HG03064 (cell line): ENCODE data around the gene RPS2.
"Not testable (repeated sequence)": the region's sequence is repeated elsewhere in the genome, so short reads cannot be mapped to it uniquely, and the experiment has no call there.

ENCODE experiments used
- ATAC-seq: cut with Tn5 transposase; IDR thresholded peaks from one replicate; pipeline ENCODE4 v1.9.1; 2021; ENCODE audit warnings: low read depth; ENCODE audit not compliant: unreplicated experiment

RPS2 gene

DNA sequence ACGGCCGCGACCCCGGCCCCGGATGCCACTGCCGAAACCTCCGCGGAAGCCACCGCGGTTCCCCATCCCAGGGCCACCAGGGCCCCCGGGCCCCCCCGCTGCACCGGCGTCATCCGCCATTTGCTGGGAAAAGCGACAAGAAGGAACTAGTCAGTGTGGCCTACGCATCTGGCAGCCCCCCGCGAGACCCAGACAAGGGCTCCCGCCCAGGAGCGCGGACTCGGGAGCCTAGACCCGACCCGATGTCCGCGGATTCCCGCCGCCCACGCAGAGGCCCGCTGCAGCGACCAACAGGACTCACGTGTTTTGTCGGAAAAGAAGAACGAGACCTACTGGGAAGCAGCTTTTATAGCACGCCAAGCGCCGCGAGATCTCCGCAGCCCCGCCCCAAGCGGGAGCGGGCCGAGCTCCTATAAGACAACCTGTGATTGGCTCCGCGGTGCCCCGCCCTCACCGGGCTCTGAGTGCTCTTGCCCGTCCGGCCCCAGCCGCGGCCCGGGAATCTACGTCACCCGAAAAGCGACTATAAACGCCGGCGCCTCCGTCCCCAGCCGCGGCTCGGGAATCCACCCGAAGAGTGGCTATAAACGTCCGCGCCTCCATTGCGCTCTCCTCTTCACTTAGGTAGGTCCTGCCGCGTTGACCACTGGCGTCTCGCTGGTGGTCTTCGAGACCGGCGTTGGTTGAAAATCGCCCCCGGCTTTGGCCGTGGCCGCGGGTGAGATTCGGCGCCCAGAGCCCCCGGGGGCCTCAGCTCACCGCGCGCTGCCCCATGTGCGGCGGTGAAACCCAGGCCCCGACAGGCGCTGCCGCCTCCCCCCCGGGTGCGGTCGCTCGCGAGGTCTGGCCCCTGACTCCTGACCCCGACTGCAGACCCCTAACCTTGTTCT is at the start of gene RPS2:
RPS2 (minus strand) TSS at position 321 of the 890 bp plus-strand sequence; CDS start at position 120, 201 bp downstream.
- ATAC-seq: peak; percentile 68

DNA sequence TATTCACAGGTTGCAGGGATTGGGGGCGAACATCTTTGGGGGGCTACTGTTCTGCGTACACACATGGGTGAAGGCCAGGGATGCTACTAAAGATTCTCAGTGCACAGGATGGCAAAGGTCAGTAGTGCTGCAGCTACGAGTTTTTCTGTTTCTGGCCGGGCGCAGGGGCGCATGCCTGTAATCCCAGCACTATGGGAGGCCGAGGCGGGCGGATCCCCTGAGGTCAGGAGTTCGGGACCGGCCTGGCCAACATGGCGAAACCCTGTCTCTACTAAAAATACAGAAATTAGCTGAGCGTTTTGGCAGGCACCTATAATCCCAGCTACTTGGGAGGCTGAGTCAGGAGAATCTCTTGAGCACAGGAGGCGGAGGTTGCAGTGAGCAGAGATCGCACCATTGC is 48.9 kb upstream of the RPS2 start:
- ATAC-seq: no peak

GRCh38 chr16:2011726-2012125 is 47.1 kb upstream of the RPS2 start:
- ATAC-seq: not testable (repeated sequence)

DNA sequence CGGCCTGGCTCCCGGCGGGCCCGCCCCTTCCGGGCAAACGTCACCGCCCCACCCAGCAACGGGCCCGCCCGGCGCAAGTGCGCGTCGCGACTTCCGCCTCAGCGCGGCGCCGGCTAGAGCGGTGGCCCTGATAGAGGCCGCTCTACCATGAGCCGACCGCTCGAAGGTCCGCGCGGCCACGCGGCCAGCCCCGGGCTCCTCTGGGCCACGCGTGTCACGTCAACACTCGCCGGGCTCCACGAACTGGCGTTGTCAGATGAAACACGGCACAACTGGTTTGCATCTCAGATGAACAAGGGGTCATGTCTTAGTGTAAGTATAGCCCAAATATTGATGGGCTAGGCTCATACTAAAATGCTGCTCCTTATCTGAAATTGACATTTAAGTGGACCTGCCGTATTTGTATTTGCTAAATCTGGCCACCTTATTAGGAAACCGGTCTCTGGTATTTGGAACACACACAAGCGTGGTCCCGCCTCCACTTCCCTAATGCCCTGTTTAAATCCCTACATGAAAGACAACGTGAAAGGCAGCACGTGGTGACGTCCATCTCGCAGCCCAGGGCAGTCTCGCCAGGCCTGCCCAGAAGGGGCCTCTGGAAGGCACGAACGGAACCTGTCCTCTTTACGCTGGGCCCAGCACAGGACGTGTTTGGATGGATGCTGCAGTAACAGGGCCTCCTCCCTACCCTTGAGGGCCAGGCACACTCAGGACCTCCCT is 45.3 kb upstream of the RPS2 start, which contains the start of gene ZNF598:
ZNF598 (minus strand) TSS at position 31 of the 720 bp plus-strand sequence.
- ATAC-seq: peak; percentile 74

GRCh38 chr16:2009164-2009711 is 44.6 kb upstream of the RPS2 start:
- peak; percentile 35 for ATAC-seq

- ATAC-seq: no peak
These were observed 44.1 kb upstream of the RPS2 start for GRCh38 chr16:2008631-2009163.

DNA sequence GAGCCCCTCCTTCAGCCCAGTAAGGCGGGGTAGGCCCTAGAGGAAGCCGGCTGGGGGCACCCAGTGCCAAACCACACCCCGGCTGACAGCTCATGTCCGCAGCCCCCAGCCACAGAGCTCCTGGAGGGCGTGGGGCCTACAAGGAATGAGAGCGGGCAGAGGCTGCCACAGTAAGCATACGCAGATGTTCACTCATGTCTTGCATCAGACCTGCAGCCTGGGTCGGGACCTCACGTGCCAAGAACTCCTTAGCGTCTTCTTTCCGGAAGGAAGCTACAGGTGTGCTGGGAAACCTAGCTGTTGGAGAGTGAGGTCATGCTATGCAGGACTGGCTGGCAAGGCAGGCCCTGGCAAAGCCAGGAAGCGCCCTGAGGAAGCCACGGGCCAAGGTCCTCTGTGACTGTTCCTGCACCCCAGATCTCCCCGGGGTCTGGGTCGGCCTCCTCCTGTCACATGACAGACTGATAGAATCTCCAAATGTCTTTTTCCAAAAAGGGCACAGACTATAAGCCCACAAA is 43.4 kb upstream of the RPS2 start:
- ATAC-seq: no peak

- no peak for ATAC-seq
These were observed 42.6 kb upstream of the RPS2 start for GRCh38 chr16:2007081-2007836.

DNA sequence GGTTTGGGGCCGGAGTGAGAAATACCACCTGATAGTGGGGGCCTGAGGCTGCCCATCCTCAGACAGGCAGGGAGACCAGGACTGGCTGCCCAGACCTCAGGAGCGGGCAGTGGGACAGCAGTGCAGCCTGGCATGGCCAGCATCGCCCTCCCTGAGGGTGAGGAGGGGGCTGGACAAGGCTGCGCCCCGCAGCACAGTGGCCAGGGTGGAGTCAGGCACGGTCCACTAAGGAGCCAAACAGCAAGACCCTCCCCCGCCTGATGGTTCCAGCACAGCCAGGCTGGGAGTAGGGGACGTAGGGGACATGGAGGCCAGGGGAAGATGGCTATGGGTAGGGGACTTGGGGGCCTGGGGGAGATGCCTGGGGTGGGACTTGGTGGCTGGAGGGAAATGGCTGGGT is 41.7 kb upstream of the RPS2 start:
- ATAC-seq: no peak

DNA sequence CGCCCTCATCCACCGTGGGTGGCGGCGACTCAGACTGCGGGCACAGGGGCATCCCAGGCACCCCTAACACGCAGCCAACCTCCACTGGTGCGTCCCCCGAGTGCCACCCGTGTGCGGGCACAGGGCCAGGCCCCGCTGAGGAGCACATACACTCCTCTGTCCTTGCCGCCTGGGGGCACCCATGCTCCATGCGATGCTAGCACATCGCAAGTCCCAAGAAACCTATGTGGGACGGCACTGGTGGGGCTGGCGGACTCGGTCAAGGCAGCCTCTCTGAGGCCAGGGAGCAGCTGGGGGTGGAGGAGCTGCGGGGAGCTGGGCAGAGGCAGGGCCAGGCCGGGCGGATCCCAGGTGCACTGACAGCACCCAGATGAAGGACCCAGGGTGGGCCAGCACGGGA is 41.0 kb upstream of the RPS2 start:
- ATAC-seq: no peak

GRCh38 chr16:2004795-2005517 is 40.3 kb upstream of the RPS2 start:
- ATAC-seq: no peak

- ATAC-seq: no peak
These were observed 39.4 kb upstream of the RPS2 start for GRCh38 chr16:2003827-2004641.

GRCh38 chr16:2003231-2003826 is 38.7 kb upstream of the RPS2 start:
- no peak for ATAC-seq

DNA sequence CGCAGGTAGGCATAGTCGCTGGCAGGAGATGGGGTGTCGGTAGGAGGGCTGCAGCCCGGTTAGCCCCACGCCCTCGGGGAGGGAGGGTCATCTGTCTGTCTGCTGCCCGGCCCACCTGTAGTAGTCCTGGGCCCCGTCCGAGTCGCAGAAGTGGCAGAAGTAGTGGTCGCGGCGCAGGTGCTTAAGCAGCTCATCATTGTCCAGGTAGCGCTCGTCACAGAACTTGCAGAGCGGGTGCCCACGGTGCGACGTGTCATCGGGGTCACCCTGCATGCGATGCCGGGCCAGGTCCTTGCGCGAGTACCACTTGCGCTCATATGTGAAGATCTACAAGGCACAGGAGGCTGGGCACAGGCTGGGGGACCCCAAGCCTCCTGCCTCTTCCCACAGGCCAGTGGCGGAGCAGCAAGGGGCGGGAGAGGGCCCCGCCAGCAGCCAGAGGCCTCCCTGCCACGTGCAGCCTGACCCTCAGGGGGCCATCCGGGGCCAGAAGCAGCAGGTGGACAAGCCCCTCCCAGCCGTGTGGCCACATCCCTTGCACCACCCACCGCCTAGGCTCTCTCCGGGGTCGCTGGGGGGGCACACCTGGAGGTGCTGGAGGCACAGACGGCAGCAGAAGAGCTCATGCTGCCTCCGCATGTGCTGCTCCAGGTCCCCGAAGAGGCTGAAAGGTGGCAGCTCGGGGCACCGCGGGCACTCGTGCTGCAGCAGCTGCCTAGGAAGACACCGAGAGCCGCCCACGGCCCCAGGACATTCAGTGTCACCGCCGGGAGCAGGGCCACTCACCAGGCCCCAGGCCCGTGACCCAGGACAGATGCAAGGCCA is 38.0 kb upstream of the RPS2 start:
- no peak for ATAC-seq

DNA sequence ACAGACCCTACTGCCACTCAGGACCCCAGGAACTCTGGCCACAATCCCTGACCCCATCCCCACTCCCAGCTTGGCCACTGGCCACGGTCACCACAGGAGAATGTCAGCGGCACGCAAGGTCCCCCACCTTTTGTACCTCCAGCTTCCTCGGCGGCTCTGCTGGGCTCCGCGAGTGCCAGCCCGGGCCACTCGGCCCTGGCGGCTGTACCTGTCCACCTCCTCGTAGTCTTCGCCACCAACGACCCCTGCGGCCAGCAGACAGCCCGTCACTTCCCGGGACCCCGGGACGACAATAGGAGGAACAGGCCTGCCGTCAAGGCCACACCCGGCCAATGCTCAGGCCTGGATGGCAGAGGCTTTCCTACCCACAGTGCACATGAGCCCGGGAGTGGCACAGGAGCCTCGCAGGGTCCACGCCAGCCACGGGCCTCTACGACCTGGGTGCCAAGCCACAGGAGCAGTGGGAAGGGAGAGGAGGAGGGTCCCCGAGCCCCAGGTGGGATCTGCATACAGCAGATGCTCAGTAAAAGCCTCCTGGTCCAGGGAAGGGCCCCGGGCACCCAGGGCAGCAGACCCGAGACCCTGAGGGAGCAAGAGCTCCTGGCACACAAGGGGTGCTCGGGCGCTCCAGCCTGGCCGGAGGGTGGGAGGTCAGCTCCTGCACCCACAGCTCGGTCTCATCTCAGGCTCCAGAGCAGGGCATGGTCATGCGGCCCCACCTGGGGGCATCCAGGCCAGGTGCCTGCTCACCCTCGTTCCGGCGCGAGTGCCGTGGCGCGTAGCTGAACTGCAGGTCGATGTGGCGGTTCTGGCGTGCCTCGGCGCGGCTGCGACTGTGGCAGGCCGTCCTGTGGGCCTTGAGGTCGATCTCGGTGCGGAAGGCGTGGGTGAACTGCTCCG is 37.1 kb upstream of the RPS2 start:
- ATAC-seq: no peak

DNA sequence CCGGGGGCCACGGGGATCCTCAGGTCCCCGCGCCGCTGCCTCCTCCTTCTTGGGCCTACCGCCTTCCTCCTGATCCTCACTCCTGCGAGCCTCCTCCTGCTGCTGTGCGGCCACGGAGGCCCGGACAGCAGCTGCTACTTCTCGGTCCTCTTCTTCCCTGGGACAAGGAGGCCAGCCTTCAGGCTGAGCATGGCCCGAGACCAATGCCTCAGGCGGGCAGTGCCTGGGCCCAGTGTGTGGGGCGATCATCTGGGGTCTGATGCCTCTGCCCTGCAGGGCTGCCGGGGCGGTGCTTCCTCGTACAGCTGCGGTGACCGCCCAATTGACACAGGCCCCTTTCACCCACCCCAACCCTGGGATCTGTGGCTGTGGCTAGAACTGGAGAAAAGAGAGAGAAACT is 36.4 kb upstream of the RPS2 start:
- no peak for ATAC-seq
